ENCODE data around the gene PTPRT.

PTPRT gene

GRCh38 chr20:42336576-42336975 is 853.1 kb downstream of the PTPRT start:
- no peak for DNase-seq (ENCODE audit: low read depth, low spot score)

- no peak for DNase-seq (ENCODE audit: low read depth, low spot score)
Measured at GRCh38 chr20:42319252-42320013, 870.3 kb downstream of the PTPRT start.

- DNase-seq (ENCODE audit: low read depth, low spot score), result no peak
Measured at GRCh38 chr20:42313704-42314103, 876.0 kb downstream of the PTPRT start.

- no peak for DNase-seq (ENCODE audit: low read depth, low spot score)
Measured at GRCh38 chr20:42309050-42309449, 880.7 kb downstream of the PTPRT start.

- DNase-seq (ENCODE audit: low read depth, low spot score), result no peak
Measured at GRCh38 chr20:42308171-42308570, 881.5 kb downstream of the PTPRT start.

- no peak for DNase-seq (ENCODE audit: low read depth, low spot score)
Measured at GRCh38 chr20:42295592-42295991, 894.1 kb downstream of the PTPRT start.

GRCh38 chr20:42294976-42295375 is 894.7 kb downstream of the PTPRT start:
- DNase-seq (ENCODE audit: low read depth, low spot score), result no peak

- DNase-seq (ENCODE audit: low read depth, low spot score), result no peak
Measured at GRCh38 chr20:42281801-42282200, 907.9 kb downstream of the PTPRT start.

- DNase-seq (ENCODE audit: low read depth, low spot score), result no peak
Measured at GRCh38 chr20:42276718-42277602, 912.7 kb downstream of the PTPRT start.

- no peak for DNase-seq (ENCODE audit: low read depth, low spot score)
Measured at GRCh38 chr20:42274986-42275385, 914.7 kb downstream of the PTPRT start.

- DNase-seq (ENCODE audit: low read depth, low spot score), result no peak
Measured at GRCh38 chr20:42272516-42272915, 917.2 kb downstream of the PTPRT start.

- no peak for DNase-seq (ENCODE audit: low read depth, low spot score)
Measured at GRCh38 chr20:42270539-42270938, 919.2 kb downstream of the PTPRT start.

- DNase-seq (ENCODE audit: low read depth, low spot score), result no peak
Measured at GRCh38 chr20:42267793-42268384, 921.8 kb downstream of the PTPRT start.

- no peak for DNase-seq (ENCODE audit: low read depth, low spot score)
Measured at GRCh38 chr20:42261766-42262270, 927.9 kb downstream of the PTPRT start.

GRCh38 chr20:42260184-42260583 is 929.5 kb downstream of the PTPRT start:
- DNase-seq (ENCODE audit: low read depth, low spot score), result no peak

GRCh38 chr20:42259389-42259788 is 930.3 kb downstream of the PTPRT start:
- no peak for DNase-seq (ENCODE audit: low read depth, low spot score)

- DNase-seq (ENCODE audit: low read depth, low spot score), result no peak
Measured at GRCh38 chr20:42258564-42259302, 931.0 kb downstream of the PTPRT start.

- no peak for DNase-seq (ENCODE audit: low read depth, low spot score)
Measured at GRCh38 chr20:42255821-42256220, 933.9 kb downstream of the PTPRT start.

- no peak for DNase-seq (ENCODE audit: low read depth, low spot score)
Measured at GRCh38 chr20:42254673-42255072, 935.0 kb downstream of the PTPRT start.

GRCh38 chr20:42252116-42252515 is 937.6 kb downstream of the PTPRT start:
- no peak for DNase-seq (ENCODE audit: low read depth, low spot score)

- DNase-seq (ENCODE audit: low read depth, low spot score), result no peak
Measured at GRCh38 chr20:42218621-42219374, 970.9 kb downstream of the PTPRT start.

All from smooth muscle cell of the brain vasculature (primary cell).